IMR-90 (cell line): Measurements from ENCODE around the gene FN1. TPM values are rescaled to one million over a fixed set of nuclear protein-coding genes. Genes with fewer than 3 reads are reported as not detected.

ENCODE experiments used
- ATAC-seq: fragments of 200-7000 bp; cut with Tn5 transposase; 2 replicates; pipeline ENCODE4 v1.9.1; 2020; ENCODE audit warnings: low read depth, mild to moderate bottlenecking, moderate library complexity
- BruUV-seq: library from RNA; stranded (reverse); fragments of 400-500 nt; replicated peaks from 2 replicates; lab custom pipeline; 2021; lab: Mats Ljungman, UMichigan
- CTCF ChIA-PET: fragments of 300-600 bp; formaldehyde crosslinking; extraction: SDS; loops from one replicate; lab custom pipeline; 2021; ENCODE audit warnings: antibody characterized with exemption; lab: Yijun Ruan, JAX
- POLR2A ChIA-PET: fragments of 300-600 bp; sonication (Branson Sonifier 250); formaldehyde crosslinking; loops from one replicate; lab custom pipeline; 2022; ENCODE audit warnings: antibody characterized with exemption; ENCODE audit not compliant: unreplicated experiment; lab: Charles Lee
- DNase-seq: peaks from one replicate; pipeline ENCODE4 v3.0.0; 2013
- H2AFZ ChIP-seq: replicated peaks from 2 replicates; pipeline ENCODE3; 2013; ENCODE audit warnings: low read length, mild to moderate bottlenecking; ENCODE audit not compliant: poor library complexity
- H2AK5ac ChIP-seq: 2 replicates; pipeline ENCODE4 v1.6.1; 2013; ENCODE audit warnings: low read depth, low read length, inconsistent platforms
- H2AK9ac ChIP-seq: replicated peaks from 2 replicates; pipeline ENCODE3; 2013; ENCODE audit warnings: mild to moderate bottlenecking, low read depth, low read length, moderate library complexity; ENCODE audit not compliant: poor library complexity
- H2BK120ac ChIP-seq: 2 replicates; pipeline ENCODE4 v1.6.1; 2013; ENCODE audit warnings: low read depth, low read length, inconsistent platforms
- H2BK15ac ChIP-seq: 3 replicates; pipeline ENCODE4 v1.6.1; 2013; ENCODE audit warnings: low read depth, low read length, inconsistent platforms
- H2BK20ac ChIP-seq: 2 replicates; pipeline ENCODE4 v1.6.1; 2013; ENCODE audit warnings: low read depth, mild to moderate bottlenecking, inconsistent platforms, low read length, moderate library complexity
- H2BK5ac ChIP-seq: 2 replicates; pipeline ENCODE4 v1.6.1; 2013; ENCODE audit warnings: mild to moderate bottlenecking, low read depth, low read length, inconsistent platforms; ENCODE audit not compliant: poor library complexity, severe bottlenecking
- H3K14ac ChIP-seq: replicated peaks from 2 replicates; pipeline ENCODE4 v1.6.1; 2013; ENCODE audit warnings: low read depth, low read length, inconsistent platforms
- H3K18ac ChIP-seq: 2 replicates; pipeline ENCODE4 v1.6.1; 2013; ENCODE audit warnings: low read depth, low read length, control low read depth
- H3K23ac ChIP-seq: 2 replicates; pipeline ENCODE4 v1.6.1; 2013; ENCODE audit warnings: low read depth, low read length, inconsistent platforms
- H3K27ac ChIP-seq: 2 replicates; pipeline ENCODE4 v1.5.1; 2013; ENCODE audit warnings: mild to moderate bottlenecking, control low read depth, low read length; ENCODE audit not compliant: insufficient read depth
- H3K27me3 ChIP-seq: 2 replicates; pipeline ENCODE4 v1.6.1; 2013; ENCODE audit warnings: low read length; ENCODE audit not compliant: control insufficient read depth, insufficient read depth
- H3K36me3 ChIP-seq: 2 replicates; pipeline ENCODE4 v1.6.1; 2013; ENCODE audit warnings: low read length, mixed read lengths; ENCODE audit not compliant: control insufficient read depth, insufficient read depth
- H3K4ac ChIP-seq: 2 replicates; pipeline ENCODE4 v1.6.1; 2013; ENCODE audit warnings: low read depth, low read length, inconsistent platforms
- H3K4me1 ChIP-seq: 2 replicates; pipeline ENCODE4 v1.6.1; 2013; ENCODE audit warnings: low read length, mixed read lengths; ENCODE audit not compliant: control insufficient read depth, insufficient read depth
- H3K4me2 ChIP-seq: 2 replicates; pipeline ENCODE4 v1.6.1; 2013; ENCODE audit warnings: low read depth, mild to moderate bottlenecking, control low read depth, low read length, moderate library complexity
- H3K4me3 ChIP-seq: 2 replicates; pipeline ENCODE4 v1.5.1; 2013; ENCODE audit warnings: low read depth, mild to moderate bottlenecking, control low read depth, low read length, moderate library complexity; ENCODE audit not compliant: insufficient read depth
- H3K56ac ChIP-seq: 2 replicates; pipeline ENCODE4 v1.6.1; 2013; ENCODE audit warnings: low read length, inconsistent platforms; ENCODE audit not compliant: insufficient read depth; ENCODE audit errors: extremely low read depth
- H3K79me1 ChIP-seq, 2 experiments: 2 replicates each; pipeline ENCODE4 v1.6.1; 2013; ENCODE audit warnings: low read length in 2 of 2, inconsistent platforms in 1 of 2, low read depth in 1 of 2
- H3K9ac ChIP-seq: 2 replicates; pipeline ENCODE4 v1.6.1; 2013; ENCODE audit warnings: low read depth, low read length, control low read depth
- H3K9me1 ChIP-seq: 2 replicates; pipeline ENCODE4 v1.6.1; 2013; ENCODE audit warnings: low read length, inconsistent platforms; ENCODE audit not compliant: insufficient read depth
- H3K9me3 ChIP-seq: 2 replicates; pipeline ENCODE4 v1.6.1; 2013; ENCODE audit warnings: low read length; ENCODE audit not compliant: control insufficient read depth, insufficient read depth
- H4K20me1 ChIP-seq: 2 replicates; pipeline ENCODE4 v1.6.1; 2013; ENCODE audit warnings: low read length, inconsistent platforms; ENCODE audit not compliant: insufficient read depth
- H4K5ac ChIP-seq: 2 replicates; pipeline ENCODE4 v1.6.1; 2013; ENCODE audit warnings: mild to moderate bottlenecking, low read depth, low read length, control low read depth
- H4K8ac ChIP-seq, 2 experiments: 2 replicates each; pipeline ENCODE4 v1.6.1; 2013; ENCODE audit warnings: low read depth in 2 of 2, low read length in 2 of 2, control low read depth in 1 of 2, inconsistent platforms in 1 of 2
- H4K91ac ChIP-seq: 2 replicates; pipeline ENCODE4 v1.6.1; 2013; ENCODE audit warnings: low read depth, low read length, inconsistent platforms; ENCODE audit not compliant: insufficient read depth
- CEBPB ChIP-seq: IDR thresholded peaks from 2 replicates; pipeline ENCODE4 v1.6.1; 2012; ENCODE audit warnings: low read depth, low read length, improper control_type of control experiment
- SMC3 ChIP-seq: fragments of 150-350 bp; IDR thresholded peaks from 2 replicates; pipeline ENCODE4 v1.6.1; 2016; ENCODE audit warnings: low read depth, mild to moderate bottlenecking, antibody characterized with exemption, low read length, moderate library complexity
- WGBS, 2 experiments: methylation state at CpG; one replicate each; pipeline versions ENCODE4 v1.1.5 to v1.1.7; 2013; ENCODE audit warnings: missing lambda C conversion rate in 2 of 2; ENCODE audit not compliant: insufficient read length in 1 of 2; ENCODE audit errors: extremely low coverage in 2 of 2; 5-methylcytosine and 5-hydroxymethylcytosine counted together
- dilution Hi-C: fragments of 300-500 bp; cut with HindIII; formaldehyde crosslinking; loops from one replicate; pipeline ENCODE4 v1.14.3; 2018; ENCODE audit warnings: low sequenced_read_pairs; ENCODE audit not compliant: unreplicated experiment
- in situ Hi-C: fragments of 300-500 bp; cut with MboI; formaldehyde crosslinking; loops from 3 replicates; pipeline ENCODE4 v1.14.3; 2019; ENCODE audit warnings: low sequenced_read_pairs, inconsistent platforms, mixed read lengths
- intact Hi-C: fragments of 100-400 bp; cut with micrococcal nuclease; formaldehyde crosslinking; loops from 2 replicates; pipeline ENCODE4 v1.10.0; 2022
- polyA plus RNA-seq, 3 experiments: library from polyadenylated mRNA; depleted of rRNA; stranded (reverse); fragments of >200 nt; gene quantifications; 2 replicates each; pipeline ENCODE4 v1.2.3, GENCODE V29; 2012; ENCODE audit warnings: low replicate concordance in 1 of 3
- total RNA-seq: library from RNA; depleted of rRNA; stranded (reverse); fragments of >200 nt; gene quantifications from 2 replicates; pipeline ENCODE4 v1.2.3, GENCODE V29; 2012
- TF ChIP-seq, protein P1 (sequence below): fragments of 150-350 bp; IDR thresholded peaks from 2 replicates; pipeline ENCODE4 v1.6.1; 2017; ENCODE audit warnings: mild to moderate bottlenecking, antibody characterized with exemption, low read length, low read depth

FN1 gene
- total and polyA plus RNA-seq, 2 of the 4 experiments (the other 2 are of a cell fraction): 8,243 to 13,004 TPM

- in situ Hi-C loops: no loop called here
- Histone ChIP-seq H2BK15ac (no peak overlapping the region), H3K56ac (no peak overlapping the region), H4K8ac (no peak overlapping the region; a peak in 1 of 4 replicates), H3K4me1 (peaks cover 2% of the 10 kb centered on the region), H3K27ac (no peak overlapping the region), H4K20me1 (peaks cover 29% of the 10 kb centered on the region; the same call in 1 of the 2 replicates), H3K18ac (no peak overlapping the region), H3K14ac (no peak overlapping the region), H4K5ac (0 out of 2 replicates have a peak overlapping the region, but pooled peaks have one; percentile 8), H3K27me3 (no peaks in the 10 kb centered on the region), H2AK9ac (no peak overlapping the region), H3K79me1 (peaks cover 30 to 47% of the 10 kb centered on the region in 2 experiments), H3K9me3 (no peaks in the 10 kb centered on the region), H3K4me2 (no peak overlapping the region), H2AFZ (no peak overlapping the region), H4K91ac (no peak overlapping the region), H2BK20ac (no peak overlapping the region), H2BK5ac (peak overlapping the region; percentile 45), H3K4me3 (no peak overlapping the region), H3K9me1 (peaks cover 7% of the 10 kb centered on the region; the same call in 1 of the 2 replicates), H2BK120ac (no peak overlapping the region), H3K4ac (no peak overlapping the region), H3K9ac (no peak overlapping the region), H3K36me3 (peaks cover 83% of the 10 kb centered on the region), H3K23ac (no peak overlapping the region), H2AK5ac (no peak overlapping the region)
- WGBS, 2 experiments: 94% methylated on average over 6 of the region's 7 CpGs; no CpG with 5 or more reads in 1 of the 2 experiments
- DNase-seq: no peak
- CTCF ChIA-PET: no interaction called here
- ATAC-seq: no peak
- POLR2A ChIA-PET: no interaction called here
- no TSS peak for BruUV-seq
- intact Hi-C loops: no loop called here
- TF ChIP-seq SMC3 (no peak), CEBPB (no peak)
- TF ChIP-seq, protein P1, sequence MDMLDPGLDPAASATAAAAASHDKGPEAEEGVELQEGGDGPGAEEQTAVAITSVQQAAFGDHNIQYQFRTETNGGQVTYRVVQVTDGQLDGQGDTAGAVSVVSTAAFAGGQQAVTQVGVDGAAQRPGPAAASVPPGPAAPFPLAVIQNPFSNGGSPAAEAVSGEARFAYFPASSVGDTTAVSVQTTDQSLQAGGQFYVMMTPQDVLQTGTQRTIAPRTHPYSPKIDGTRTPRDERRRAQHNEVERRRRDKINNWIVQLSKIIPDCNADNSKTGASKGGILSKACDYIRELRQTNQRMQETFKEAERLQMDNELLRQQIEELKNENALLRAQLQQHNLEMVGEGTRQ: no peak
- dilution Hi-C loops: no loop called here
Observed at GRCh38 chr2:215379039-215379438, 56.8 kb downstream of the FN1 start.
